ENCODE results near the gene DCBLD1.

DNA sequence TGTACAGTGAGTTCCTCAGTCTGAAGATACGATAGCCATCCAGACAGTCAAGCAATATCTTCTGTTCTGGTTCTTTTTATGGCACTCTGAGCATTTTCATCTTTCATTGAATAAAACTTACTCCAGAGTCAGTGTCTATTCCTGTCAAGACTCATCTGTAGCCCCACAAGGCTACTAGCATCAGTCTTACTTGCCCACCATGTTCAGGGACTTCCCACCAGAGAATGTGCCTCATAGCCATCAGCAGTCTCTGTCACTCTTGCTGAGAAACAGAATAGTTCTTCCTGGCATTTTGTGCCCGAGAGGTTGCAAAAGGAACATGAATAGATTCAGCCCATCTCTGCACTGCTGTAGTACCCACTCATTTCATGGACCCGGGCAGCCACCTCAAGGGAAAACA lies 12.7 kb upstream of the DCBLD1 start:
- TF ChIP-seq, protein P1, sequence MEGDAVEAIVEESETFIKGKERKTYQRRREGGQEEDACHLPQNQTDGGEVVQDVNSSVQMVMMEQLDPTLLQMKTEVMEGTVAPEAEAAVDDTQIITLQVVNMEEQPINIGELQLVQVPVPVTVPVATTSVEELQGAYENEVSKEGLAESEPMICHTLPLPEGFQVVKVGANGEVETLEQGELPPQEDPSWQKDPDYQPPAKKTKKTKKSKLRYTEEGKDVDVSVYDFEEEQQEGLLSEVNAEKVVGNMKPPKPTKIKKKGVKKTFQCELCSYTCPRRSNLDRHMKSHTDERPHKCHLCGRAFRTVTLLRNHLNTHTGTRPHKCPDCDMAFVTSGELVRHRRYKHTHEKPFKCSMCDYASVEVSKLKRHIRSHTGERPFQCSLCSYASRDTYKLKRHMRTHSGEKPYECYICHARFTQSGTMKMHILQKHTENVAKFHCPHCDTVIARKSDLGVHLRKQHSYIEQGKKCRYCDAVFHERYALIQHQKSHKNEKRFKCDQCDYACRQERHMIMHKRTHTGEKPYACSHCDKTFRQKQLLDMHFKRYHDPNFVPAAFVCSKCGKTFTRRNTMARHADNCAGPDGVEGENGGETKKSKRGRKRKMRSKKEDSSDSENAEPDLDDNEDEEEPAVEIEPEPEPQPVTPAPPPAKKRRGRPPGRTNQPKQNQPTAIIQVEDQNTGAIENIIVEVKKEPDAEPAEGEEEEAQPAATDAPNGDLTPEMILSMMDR (IDR thresholded peaks at IDR 0.05): no peak
- TF ChIP-seq POLR2A (IDR thresholded peaks at IDR 0.05): no peak

Measured in Peyer's patch (tissue), 4 donors.